Suprapubic skin (tissue), 4 donors: ENCODE results near the gene FBP1. TPM values are rescaled to one million over a fixed set of nuclear protein-coding genes. Genes with fewer than 3 reads are reported as not detected.

Experiments used
- DNase-seq, 2 donors: peaks; one replicate each; pipeline ENCODE4 v3.0.0-alpha.2; 2019; ENCODE audit warnings: low spot score in 2 of 2
- H3K27ac ChIP-seq: fragments of 200-600 bp; sonication (generic); one replicate; pipeline ENCODE4 v1.5.1; 2019
- H3K27me3 ChIP-seq: fragments of 200-600 bp; sonication (generic); one replicate; pipeline ENCODE4 v1.5.1; 2019
- H3K36me3 ChIP-seq: fragments of 200-600 bp; sonication (generic); one replicate; pipeline ENCODE4 v1.5.1; 2019
- H3K4me1 ChIP-seq: fragments of 200-600 bp; sonication (generic); one replicate; pipeline ENCODE4 v1.5.1; 2019
- H3K4me3 ChIP-seq: fragments of 200-600 bp; sonication (generic); one replicate; pipeline ENCODE4 v1.5.1; 2019; ENCODE audit warnings: mild to moderate bottlenecking
- H3K9me3 ChIP-seq: fragments of 200-600 bp; sonication (generic); one replicate; pipeline ENCODE4 v1.5.1; 2019
- CTCF ChIP-seq, 2 donors: fragments of 200-600 bp in 1 of 2; fragments of 450-650 bp in 1 of 2; sonication (generic) in 1 of 2; IDR thresholded peaks; one replicate each; pipeline ENCODE4 v1.5.1; 2016 to 2019; ENCODE audit warnings: antibody characterized with exemption in 2 of 2, mild to moderate bottlenecking in 1 of 2, moderate library complexity in 1 of 2
- EP300 ChIP-seq: sonication (generic); formaldehyde crosslinking; IDR thresholded peaks from one replicate; pipeline ENCODE4 v1.6.1; 2017; ENCODE audit warnings: antibody characterized with exemption
- POLR2A ChIP-seq, 2 donors: fragments of 450-650 bp; IDR thresholded peaks; one replicate each; pipeline ENCODE4 v1.6.1; 2017; ENCODE audit warnings: antibody characterized with exemption in 2 of 2, mild to moderate bottlenecking in 2 of 2, moderate library complexity in 2 of 2
- POLR2AphosphoS5 ChIP-seq, 3 donors: sonication (generic); formaldehyde crosslinking; IDR thresholded peaks; one replicate each; pipeline ENCODE4 v1.6.1; 2017; ENCODE audit warnings: antibody characterized with exemption in 3 of 3
- WGBS: methylation state at CpG from one replicate; pipeline ENCODE4 v1.1.5; 2018; 5-methylcytosine and 5-hydroxymethylcytosine counted together
- total RNA-seq, 4 donors: library from RNA; depleted of rRNA; stranded (reverse); fragments of >200 nt; gene quantifications; one replicate each; pipeline ENCODE4 v1.1.0, GENCODE V29; 2016

FBP1 gene
- total RNA-seq, 4 donors from 2014 or later, result 4.5 to 15.2 (median 11.3) TPM

GRCh38 chr9:94610181-94610606 is 29.1 kb downstream of the FBP1 start:
- WGBS, result 85% methylated on average over 6 of the region's 6 CpGs
- no peak for DNase-seq
- no peaks in the 10 kb centered on the region for H3K4me1 ChIP-seq
- TF ChIP-seq POLR2AphosphoS5 (IDR thresholded peaks at IDR 0.05) (no peak), CTCF (IDR thresholded peaks at IDR 0.05) (no peak), EP300 (no peak), POLR2A (IDR thresholded peaks at IDR 0.05) (no peak)
- no peaks in the 10 kb centered on the region for H3K36me3 ChIP-seq
- H3K4me3 ChIP-seq, result no peak overlapping the region
- H3K27me3 ChIP-seq, result peaks cover 4% of the 10 kb centered on the region
- H3K27ac ChIP-seq, result no peak overlapping the region
- H3K9me3 ChIP-seq, result no peaks in the 10 kb centered on the region

GRCh38 chr9:94607423-94607691 is 32.0 kb downstream of the FBP1 start:
- 96% methylated on average over 8 of the region's 8 CpGs for WGBS
- H3K27me3 ChIP-seq, result peaks cover 4% of the 10 kb centered on the region
- H3K27ac ChIP-seq, result no peak overlapping the region
- no peak for DNase-seq
- no peak for TF ChIP-seq POLR2A (IDR thresholded peaks at IDR 0.05)
- no peak for TF ChIP-seq CTCF (IDR thresholded peaks at IDR 0.05)
- no peak for TF ChIP-seq POLR2AphosphoS5 (IDR thresholded peaks at IDR 0.05)
- TF ChIP-seq EP300, result no peak
- no peak overlapping the region for H3K4me3 ChIP-seq
- no peaks in the 10 kb centered on the region for H3K9me3 ChIP-seq
- no peaks in the 10 kb centered on the region for H3K36me3 ChIP-seq
- peaks cover 3% of the 10 kb centered on the region for H3K4me1 ChIP-seq

- H3K9me3 ChIP-seq, result no peaks in the 10 kb centered on the region
- no peak overlapping the region for H3K27ac ChIP-seq
- peaks cover 4% of the 10 kb centered on the region for H3K27me3 ChIP-seq
- WGBS, result 94% methylated on average over 24 of the region's 24 CpGs
- H3K36me3 ChIP-seq, result no peaks in the 10 kb centered on the region
- peaks cover 3% of the 10 kb centered on the region for H3K4me1 ChIP-seq
- TF ChIP-seq POLR2AphosphoS5 (IDR thresholded peaks at IDR 0.05) (no peak), CTCF (IDR thresholded peaks at IDR 0.05) (no peak), POLR2A (IDR thresholded peaks at IDR 0.05) (no peak), EP300 (no peak)
- H3K4me3 ChIP-seq, result no peak overlapping the region
- peak in 1 of 2 donors; percentile 65 for DNase-seq
Observed at GRCh38 chr9:94606646-94607422, 32.5 kb downstream of the FBP1 start.

GRCh38 chr9:94603259-94604160 is 35.8 kb downstream of the FBP1 start:
- H3K36me3 ChIP-seq, result no peaks in the 10 kb centered on the region

More at GRCh38 chr9:94603259-94604160, 35.8 kb downstream of the FBP1 start:
- Histone ChIP-seq H3K27ac (no peak overlapping the region), H3K27me3 (peaks cover 4% of the 10 kb centered on the region), H3K9me3 (no peaks in the 10 kb centered on the region), H3K4me1 (peaks cover 3% of the 10 kb centered on the region), H3K4me3 (no peak overlapping the region)
- 30% methylated on average over 15 of the region's 21 CpGs for WGBS
- DNase-seq, result peak in 1 of 2 donors; percentile 68
- TF ChIP-seq POLR2A (IDR thresholded peaks at IDR 0.05) (no peak), EP300 (no peak), CTCF (IDR thresholded peaks at IDR 0.05) (peak in 1 of 2 donors; percentile 53), POLR2AphosphoS5 (IDR thresholded peaks at IDR 0.05) (no peak)
